CD4-positive, alpha-beta T cell (primary cell): ENCODE data around the gene KLHL2. TPM values are rescaled to one million over a fixed set of nuclear protein-coding genes. Genes with fewer than 3 reads are reported as not detected.

Experiments
- ATAC-seq: fragments of 200-7000 bp; cut with Tn5 transposase; one replicate; pipeline ENCODE4 v1.10.0; 2022; ENCODE audit warnings: mild to moderate bottlenecking; ENCODE audit not compliant: poor library complexity
- CTCF ChIA-PET: fragments of 350-600 bp; sonication (Branson Sonifier 250); formaldehyde crosslinking; loops from one replicate; lab custom pipeline; 2021; ENCODE audit warnings: antibody characterized with exemption, inconsistent platforms; lab: Charles Lee
- POLR2A ChIA-PET: fragments of 350-600 bp; sonication (Branson Sonifier 250); formaldehyde crosslinking; loops from one replicate; lab custom pipeline; 2021; ENCODE audit warnings: antibody characterized with exemption, inconsistent platforms; lab: Charles Lee
- DNase-seq, 14 experiments: peaks; one replicate each; pipeline ENCODE4 v3.0.0-alpha.2; 2013 to 2020; ENCODE audit warnings: mixed read lengths in 2 of 14
- H3K27ac ChIP-seq, 2 donors: one replicate each; pipeline versions ENCODE4 v1.5.1 to v1.7.0; 2013; ENCODE audit warnings: low read length in 2 of 2, low read depth in 1 of 2, mild to moderate bottlenecking in 1 of 2
- H3K27me3 ChIP-seq, 2 experiments: 1 replicate in 1 of 2; 2 replicates in 1 of 2; pipeline versions ENCODE4 v1.6.1 to v1.7.0; 2013; ENCODE audit warnings: low read length in 2 of 2, control low read depth in 1 of 2, mild to moderate bottlenecking in 1 of 2, moderate library complexity in 1 of 2; ENCODE audit not compliant: insufficient read depth in 2 of 2, control insufficient read depth in 1 of 2
- H3K36me3 ChIP-seq: one replicate; pipeline ENCODE4 v1.6.1; 2013; ENCODE audit warnings: low read length, control low read depth; ENCODE audit not compliant: insufficient read depth
- H3K4me1 ChIP-seq: one replicate; pipeline ENCODE4 v1.6.1; 2013; ENCODE audit warnings: low read length, control low read depth; ENCODE audit not compliant: insufficient read depth
- H3K4me3 ChIP-seq: one replicate; pipeline ENCODE4 v1.5.1; 2013; ENCODE audit warnings: mild to moderate bottlenecking, low read length, moderate library complexity
- H3K9me3 ChIP-seq, 2 experiments: 1 replicate in 1 of 2; 2 replicates in 1 of 2; pipeline versions ENCODE4 v1.6.1 to v1.7.0; 2013; ENCODE audit warnings: low read length in 2 of 2, mild to moderate bottlenecking in 2 of 2, control low read depth in 1 of 2, moderate library complexity in 1 of 2; ENCODE audit not compliant: control insufficient read depth in 1 of 2, insufficient read depth in 1 of 2
- H3K27ac Mint-ChIP-seq: one replicate; pipeline ENCODE4 v1.8.0; 2020; ENCODE audit warnings: mixed read lengths
- H3K27me3 Mint-ChIP-seq: one replicate; pipeline ENCODE4 v1.8.0; 2021; ENCODE audit warnings: mixed read lengths
- H3K36me3 Mint-ChIP-seq: one replicate; pipeline ENCODE4 v1.8.0; 2021; ENCODE audit warnings: low read depth, mixed read lengths
- H3K4me1 Mint-ChIP-seq: one replicate; pipeline ENCODE4 v1.8.0; 2021; ENCODE audit warnings: low read depth, mixed read lengths
- H3K4me3 Mint-ChIP-seq: one replicate; pipeline ENCODE4 v1.8.0; 2020; ENCODE audit warnings: mild to moderate bottlenecking, mixed read lengths
- H3K9me3 Mint-ChIP-seq: one replicate; pipeline ENCODE4 v1.8.0; 2020; ENCODE audit warnings: mixed read lengths
- intact Hi-C, 2 experiments: fragments of 100-400 bp; cut with DNase I in 1 of 2; cut with micrococcal nuclease in 1 of 2; formaldehyde crosslinking; loops; one replicate each; pipeline versions ENCODE4 v1.15.1 to v1.9.0; 2023 to 2025; cut with DNase I, micrococcal nuclease
- total RNA-seq, 174 experiments: library from RNA in 2 of 174; stranded (reverse) in 2 of 174; gene quantifications; one replicate each; pipeline ENCODE4 v1.2.3 and lab custom pipeline; 2021 to 2026
- TF ChIP-seq, protein P1 (sequence below): fragments of 200-600 bp; IDR thresholded peaks from one replicate; pipeline ENCODE4 v1.8.0; 2022; ENCODE audit warnings: antibody characterized with exemption, mild to moderate bottlenecking

The KLHL2 gene
- total RNA-seq, 2 experiments from 2014 or later: 19.9 to 20.0 TPM

DNA sequence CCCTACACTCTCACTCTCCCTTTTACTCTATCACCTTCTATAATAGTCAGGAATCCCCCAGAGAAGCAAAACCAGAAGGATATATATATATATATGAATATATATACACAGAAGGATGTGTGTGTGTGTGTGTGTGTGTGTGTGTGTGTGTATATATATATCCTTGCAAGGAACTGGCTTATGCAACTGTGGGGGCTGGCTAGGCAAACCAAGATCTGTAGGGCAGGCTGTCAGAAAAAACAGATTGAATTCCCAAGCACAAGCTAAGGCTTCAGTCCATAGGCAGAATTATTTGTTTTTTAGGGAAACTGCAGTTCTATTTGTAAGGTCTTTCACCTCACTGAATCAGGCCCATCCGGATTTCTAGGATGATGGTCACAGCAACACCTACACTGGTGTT lies 13.0 kb upstream of the KLHL2 start:
- H3K4me3 Mint-ChIP-seq: no peak overlapping the region
- H3K27me3 ChIP-seq: no peaks in the 10 kb centered on the region
- TF ChIP-seq, protein P1, sequence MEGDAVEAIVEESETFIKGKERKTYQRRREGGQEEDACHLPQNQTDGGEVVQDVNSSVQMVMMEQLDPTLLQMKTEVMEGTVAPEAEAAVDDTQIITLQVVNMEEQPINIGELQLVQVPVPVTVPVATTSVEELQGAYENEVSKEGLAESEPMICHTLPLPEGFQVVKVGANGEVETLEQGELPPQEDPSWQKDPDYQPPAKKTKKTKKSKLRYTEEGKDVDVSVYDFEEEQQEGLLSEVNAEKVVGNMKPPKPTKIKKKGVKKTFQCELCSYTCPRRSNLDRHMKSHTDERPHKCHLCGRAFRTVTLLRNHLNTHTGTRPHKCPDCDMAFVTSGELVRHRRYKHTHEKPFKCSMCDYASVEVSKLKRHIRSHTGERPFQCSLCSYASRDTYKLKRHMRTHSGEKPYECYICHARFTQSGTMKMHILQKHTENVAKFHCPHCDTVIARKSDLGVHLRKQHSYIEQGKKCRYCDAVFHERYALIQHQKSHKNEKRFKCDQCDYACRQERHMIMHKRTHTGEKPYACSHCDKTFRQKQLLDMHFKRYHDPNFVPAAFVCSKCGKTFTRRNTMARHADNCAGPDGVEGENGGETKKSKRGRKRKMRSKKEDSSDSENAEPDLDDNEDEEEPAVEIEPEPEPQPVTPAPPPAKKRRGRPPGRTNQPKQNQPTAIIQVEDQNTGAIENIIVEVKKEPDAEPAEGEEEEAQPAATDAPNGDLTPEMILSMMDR: no peak
- ATAC-seq: no peak
- H3K36me3 Mint-ChIP-seq: no peaks in the 10 kb centered on the region
- ChIA-PET POLR2A (no interaction called here), CTCF (interaction anchor here (1.0 kb wide), 1 partner anchor 14 kb away, joined by 3 read pairs; no protein-coding TSS in a partner anchor)
- intact Hi-C loops: no loop called here
- H3K4me1 Mint-ChIP-seq: no peaks in the 10 kb centered on the region
- no peaks in the 10 kb centered on the region for H3K9me3 ChIP-seq
- H3K9me3 Mint-ChIP-seq: no peaks in the 10 kb centered on the region
- no peak overlapping the region for H3K27ac ChIP-seq
- H3K36me3 ChIP-seq: no peaks in the 10 kb centered on the region
- H3K27ac Mint-ChIP-seq: no peak overlapping the region
- H3K4me3 ChIP-seq: no peak overlapping the region
- H3K4me1 ChIP-seq: no peaks in the 10 kb centered on the region
- no peak for DNase-seq
- H3K27me3 Mint-ChIP-seq: no peaks in the 10 kb centered on the region

GRCh38 chr4:165198329-165198728 lies 9.0 kb upstream of the KLHL2 start:
- no peaks in the 10 kb centered on the region for H3K36me3 Mint-ChIP-seq
- ATAC-seq (no peak), DNase-seq (no peak)
- H3K4me3 Mint-ChIP-seq: no peak overlapping the region
- Histone ChIP-seq H3K27me3 (no peaks in the 10 kb centered on the region), H3K4me3 (no peak overlapping the region), H3K27ac (no peak overlapping the region), H3K36me3 (no peaks in the 10 kb centered on the region), H3K4me1 (no peaks in the 10 kb centered on the region), H3K9me3 (no peaks in the 10 kb centered on the region)
- H3K27ac Mint-ChIP-seq: no peak overlapping the region
- TF ChIP-seq, protein P1: no peak
- intact Hi-C loops: no loop called here
- CTCF ChIA-PET: no interaction called here
- H3K9me3 Mint-ChIP-seq: no peaks in the 10 kb centered on the region
- POLR2A ChIA-PET: no interaction called here
- H3K27me3 Mint-ChIP-seq: no peaks in the 10 kb centered on the region
- no peaks in the 10 kb centered on the region for H3K4me1 Mint-ChIP-seq

DNA sequence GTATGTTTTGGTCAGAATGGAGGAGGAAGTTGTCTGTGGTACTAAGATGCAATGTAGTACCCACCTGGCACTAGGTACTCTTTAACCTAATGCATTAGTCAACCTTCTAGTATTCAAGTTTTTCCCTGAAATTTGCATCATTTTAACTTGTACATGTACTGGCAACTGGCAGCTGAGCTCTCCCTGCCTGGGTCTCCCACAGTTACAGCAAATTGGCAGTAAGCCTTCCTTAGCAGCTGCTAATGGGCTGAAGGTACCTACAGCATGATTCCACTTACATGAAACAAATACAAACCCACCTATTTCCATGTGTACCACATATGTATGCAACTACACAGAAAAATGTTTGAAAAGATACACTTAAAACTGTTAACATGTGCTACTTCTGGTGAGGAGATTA lies 8.1 kb upstream of the KLHL2 start:
- H3K36me3 ChIP-seq: no peaks in the 10 kb centered on the region
- POLR2A ChIA-PET: no interaction called here
- H3K4me3 ChIP-seq: no peak overlapping the region
- DNase-seq (no peak), ATAC-seq (no peak)
- peaks cover 2% of the 10 kb centered on the region for H3K4me1 ChIP-seq
- H3K36me3 Mint-ChIP-seq: no peaks in the 10 kb centered on the region
- no peaks in the 10 kb centered on the region for H3K27me3 ChIP-seq
- CTCF ChIA-PET: no interaction called here
- H3K9me3 Mint-ChIP-seq: no peaks in the 10 kb centered on the region
- no peak overlapping the region for H3K27ac ChIP-seq
- H3K9me3 ChIP-seq: no peaks in the 10 kb centered on the region
- peaks cover 7% of the 10 kb centered on the region for H3K4me1 Mint-ChIP-seq
- no peak overlapping the region for H3K4me3 Mint-ChIP-seq
- H3K27ac Mint-ChIP-seq: no peak overlapping the region
- TF ChIP-seq, protein P1: no peak
- intact Hi-C loops: no loop called here
- H3K27me3 Mint-ChIP-seq: no peaks in the 10 kb centered on the region
